Gastroesophageal sphincter (tissue), 4 donors: Measurements from ENCODE around the gene XBP1. TPM values are rescaled to one million over a fixed set of nuclear protein-coding genes. Genes with fewer than 3 reads are reported as not detected.

Source experiments
- ATAC-seq: fragments of 150-250 bp; one replicate; pipeline ENCODE4 v1.9.1; 2016; ENCODE audit warnings: mild to moderate bottlenecking, moderate library complexity
- H3K27ac ChIP-seq, 4 donors: fragments of 200-600 bp; sonication (generic) in 3 of 4; 1 replicate in 3 of 4; 2 replicates in 1 of 4; pipeline ENCODE4 v1.5.1; 2016 to 2019
- H3K27me3 ChIP-seq: fragments of 200-600 bp; sonication (generic); one replicate; pipeline ENCODE4 v1.5.1; 2019
- H3K36me3 ChIP-seq, 2 donors: fragments of 200-600 bp; sonication (generic); one replicate each; pipeline ENCODE4 v1.5.1; 2019; ENCODE audit warnings: control low read depth in 1 of 2
- H3K4me1 ChIP-seq, 3 donors: fragments of 200-600 bp; sonication (generic); 1 replicate in 2 of 3; 2 replicates in 1 of 3; pipeline ENCODE4 v1.5.1; 2016 to 2019; ENCODE audit warnings: control low read depth in 2 of 3
- H3K4me3 ChIP-seq, 2 donors: fragments of 200-600 bp; sonication (generic); one replicate each; pipeline ENCODE4 v1.5.1; 2019; ENCODE audit warnings: mild to moderate bottlenecking in 1 of 2, moderate library complexity in 1 of 2
- H3K9me3 ChIP-seq, 3 donors: fragments of 200-600 bp; sonication (generic); one replicate each; pipeline ENCODE4 v1.5.1; 2017 to 2019; ENCODE audit warnings: control low read depth in 2 of 3
- CTCF ChIP-seq, 4 experiments: fragments of 200-600 bp in 2 of 4; fragments of 450-650 bp in 2 of 4; sonication (generic) in 1 of 4; IDR thresholded peaks; one replicate each; pipeline ENCODE4 v1.5.1; 2017 to 2019; ENCODE audit warnings: antibody characterized with exemption in 4 of 4, mild to moderate bottlenecking in 2 of 4, moderate library complexity in 2 of 4
- EP300 ChIP-seq: sonication (generic); formaldehyde crosslinking; IDR thresholded peaks from one replicate; pipeline ENCODE4 v1.6.1; 2017; ENCODE audit warnings: antibody characterized with exemption, mild to moderate bottlenecking
- POLR2A ChIP-seq, 2 donors: fragments of 450-650 bp; IDR thresholded peaks; one replicate each; pipeline ENCODE4 v1.6.1; 2017; ENCODE audit warnings: antibody characterized with exemption in 2 of 2, mild to moderate bottlenecking in 2 of 2, moderate library complexity in 1 of 2
- POLR2AphosphoS5 ChIP-seq: sonication (generic); formaldehyde crosslinking; IDR thresholded peaks from one replicate; pipeline ENCODE4 v1.6.1; 2017; ENCODE audit warnings: antibody characterized with exemption
- WGBS, 2 donors: methylation state at CpG; one replicate each; pipeline ENCODE4 v1.1.5; 2018; ENCODE audit warnings: low coverage in 1 of 2; 5-methylcytosine and 5-hydroxymethylcytosine counted together
- total RNA-seq, 4 donors: library from RNA; depleted of rRNA; stranded (reverse); fragments of >200 nt; gene quantifications; one replicate each; pipeline ENCODE4 v1.1.0, GENCODE V29; 2016

XBP1 gene
- total RNA-seq, 4 donors from 2014 or later = 55.9 to 129 (median 92.3) TPM

GRCh38 chr22:28801845-28802594 is 1.7 kb upstream of the XBP1 start:
- 71 to 80% methylated on average over 12 to 14 of the region's 14 CpGs for WGBS, 2 donors
- Histone ChIP-seq H3K27me3 (no peaks in the 10 kb centered on the region), H3K4me3 (peak overlapping the region in 1 of 2 donors; percentile 91), H3K36me3 (peaks cover 0 to 10% of the 10 kb centered on the region in 2 donors), H3K27ac (peak overlapping the region in 2 of 4 donors; percentile 99 to 100), H3K4me1 (peaks cover 0 to 48% (median 16%) of the 10 kb centered on the region in 3 donors), H3K9me3 (no peaks in the 10 kb centered on the region)
- no peak for TF ChIP-seq CTCF (IDR thresholded peaks at IDR 0.05)
- TF ChIP-seq EP300 = no peak
- no peak for TF ChIP-seq POLR2AphosphoS5
- TF ChIP-seq POLR2A (IDR thresholded peaks at IDR 0.05) = no peak
- no peak for ATAC-seq

GRCh38 chr22:28799606-28800307 is 612 bp downstream of the XBP1 start:
- peak overlapping the region; percentile 97 to 100 (median 98) for H3K27ac ChIP-seq
- H3K4me1 ChIP-seq = peaks cover 0 to 67% (median 21%) of the 10 kb centered on the region in 3 donors
- no peaks in the 10 kb centered on the region for H3K9me3 ChIP-seq
- 0% methylated on average over 3 to 14 of the region's 31 CpGs for WGBS, 2 donors
- peaks cover 0 to 33% of the 10 kb centered on the region in 2 donors for H3K36me3 ChIP-seq
- no peaks in the 10 kb centered on the region for H3K27me3 ChIP-seq
- TF ChIP-seq POLR2A (IDR thresholded peaks at IDR 0.05) = no peak
- TF ChIP-seq POLR2AphosphoS5 = no peak
- TF ChIP-seq EP300 = no peak
- TF ChIP-seq CTCF (IDR thresholded peaks at IDR 0.05) = no peak
- peak; percentile 76 for ATAC-seq
- peak overlapping the region; percentile 82 to 91 for H3K4me3 ChIP-seq

- no peaks in the 10 kb centered on the region for H3K27me3 ChIP-seq
- ATAC-seq = peak; percentile 83
- peaks cover 0 to 69% (median 21%) of the 10 kb centered on the region in 3 donors for H3K4me1 ChIP-seq
- peak; percentile 31 to 53 for TF ChIP-seq POLR2A (IDR thresholded peaks at IDR 0.05)
- no peak for TF ChIP-seq CTCF (IDR thresholded peaks at IDR 0.05)
- TF ChIP-seq EP300 = no peak
- peak; percentile 86 for TF ChIP-seq POLR2AphosphoS5
- H3K27ac ChIP-seq = peak overlapping the region; percentile 97 to 100 (median 98)
- no peaks in the 10 kb centered on the region for H3K9me3 ChIP-seq
- H3K4me3 ChIP-seq = peak overlapping the region; percentile 82 to 91
- WGBS, 2 donors = 0 to 4% methylated on average over 6 to 7 of the region's 7 CpGs
- H3K36me3 ChIP-seq = peaks cover 0 to 40% of the 10 kb centered on the region in 2 donors
Measured at GRCh38 chr22:28798810-28799605, 1.4 kb downstream of the XBP1 start.

- Histone ChIP-seq H3K27ac (peak overlapping the region in 1 of 4 donors; percentile 10), H3K36me3 (peaks cover 0 to 59% of the 10 kb centered on the region in 2 donors), H3K4me3 (no peak overlapping the region), H3K9me3 (no peaks in the 10 kb centered on the region), H3K4me1 (peaks cover 0 to 50% (median 10%) of the 10 kb centered on the region in 3 donors), H3K27me3 (no peaks in the 10 kb centered on the region)
- TF ChIP-seq POLR2A (IDR thresholded peaks at IDR 0.05) (no peak), CTCF (IDR thresholded peaks at IDR 0.05) (no peak), EP300 (no peak), POLR2AphosphoS5 (no peak)
- 80 to 82% methylated on average over 1 to 4 of the region's 5 CpGs for WGBS, 2 donors
- ATAC-seq = no peak
Measured at GRCh38 chr22:28795932-28796856, 4.2 kb downstream of the XBP1 start.
